A549 treated with AZD9567 at 1 μM for 4 hours (cell line): ENCODE results near the gene ATP5MK. TPM values are rescaled to one million over a fixed set of nuclear protein-coding genes. Genes with fewer than 3 reads are reported as not detected.

ENCODE experiments used
- total RNA-seq: library from RNA; stranded (reverse); fragments of 200-300 nt; extraction: Qiagen RNA extraction; gene quantifications from 5 replicates; pipeline ENCODE4 v1.2.3, GENCODE V29; 2022; ENCODE audit not compliant: insufficient read depth

ATP5MK gene, protein sequence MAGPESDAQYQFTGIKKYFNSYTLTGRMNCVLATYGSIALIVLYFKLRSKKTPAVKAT
- 514 to 773 TPM (median 531 TPM) in 5 replicates for total RNA-seq

DNA sequence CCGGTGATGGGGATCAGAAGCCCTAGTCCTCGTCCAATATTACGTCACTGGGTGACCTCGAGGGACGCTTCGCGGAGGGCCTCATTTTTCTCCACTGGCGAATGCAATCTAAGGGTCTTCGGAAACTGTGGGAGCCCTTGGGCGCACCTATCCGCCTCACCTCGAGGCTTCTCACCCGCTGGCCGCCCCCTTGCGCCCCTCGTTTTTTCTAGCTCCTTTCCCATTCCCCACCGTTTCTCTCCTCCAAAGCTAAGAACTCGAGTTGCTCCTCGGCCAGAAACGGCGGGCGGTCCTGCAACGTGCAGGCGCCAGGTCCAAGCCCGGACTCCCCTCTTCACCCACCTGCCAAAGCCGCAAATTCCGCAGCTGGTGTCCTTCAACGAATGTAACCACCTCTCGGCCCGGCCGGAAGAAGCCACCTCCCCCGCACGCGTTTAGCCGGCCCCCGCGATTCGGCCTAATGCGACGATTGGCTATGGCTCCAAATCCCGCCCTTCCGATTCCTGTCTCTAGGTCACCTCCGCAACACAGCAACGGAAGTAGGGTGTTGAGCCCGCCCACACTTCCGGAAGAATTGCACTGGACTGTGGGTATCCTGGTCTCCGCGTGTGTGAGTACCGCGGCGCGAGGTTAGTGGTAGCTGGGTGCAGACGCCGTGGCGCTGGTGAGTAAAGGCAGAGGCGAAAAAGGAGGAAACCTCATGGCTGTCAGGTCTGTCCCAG, at the start of gene ATP5MK, which contains the start of gene PDCD11:
ATP5MK (minus strand) TSS at position 409 of the 722 bp plus-strand sequence. CDS start 4,018 bp downstream, outside the sequence.
PDCD11 (plus strand) TSS at position 560 of the 722 bp plus-strand sequence. CDS start 1,801 bp downstream, outside the sequence.

GRCh38 chr10:103367782-103368518, 28.3 kb downstream of the ATP5MK start, which contains the start of gene TAF5:
TAF5 (plus strand) TSS chr10:103367976; CDS start chr10:103367990, 14 bp downstream.

DNA sequence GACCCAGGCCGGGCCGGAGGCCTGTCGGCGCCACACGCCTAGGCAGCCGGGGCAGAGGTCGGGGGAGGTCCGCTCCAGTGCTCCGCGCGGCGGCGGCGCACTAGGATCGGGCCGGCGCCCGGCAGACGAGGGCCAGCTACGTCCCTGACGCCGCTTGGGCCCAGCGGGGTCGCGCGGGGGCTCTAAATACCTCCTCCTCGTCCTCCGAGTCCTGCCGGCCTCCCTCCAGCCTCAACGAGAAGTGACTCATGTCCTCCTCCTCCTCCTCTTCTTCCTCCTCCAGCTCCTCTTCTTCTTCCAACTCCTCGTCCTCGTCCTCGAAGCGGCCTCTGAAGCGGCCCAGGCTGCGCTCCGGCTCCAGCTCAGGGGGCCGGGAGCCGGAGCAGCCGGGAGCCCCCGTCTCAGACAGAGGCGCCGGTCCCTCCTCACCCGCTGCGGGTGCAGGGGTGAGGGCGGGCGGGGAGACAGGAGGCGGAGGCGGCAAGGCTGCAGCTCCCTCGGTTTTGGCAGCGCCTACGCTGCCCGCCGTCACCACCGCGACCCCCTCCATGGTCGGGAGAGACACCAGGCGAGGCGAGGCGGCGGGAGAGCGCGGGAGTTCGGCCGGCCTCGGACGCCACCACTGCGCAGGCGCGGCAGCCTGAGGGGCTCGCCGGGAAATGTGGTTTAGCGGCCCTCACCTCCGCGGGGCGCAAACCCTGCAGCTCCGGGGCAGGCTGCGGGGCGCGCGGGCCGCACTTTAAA, 45.6 kb downstream of the ATP5MK start, which contains the start of gene PCGF6:
PCGF6 (minus strand) TSS at position 624 of the 744 bp plus-strand sequence; CDS start at position 550, 74 bp downstream.

Other genes with a start within 250 kb of the ATP5MK start
- 65.8 to 87.6 TPM (median 70.8 TPM) in 5 replicates for gene NT5C2, start 203.2 kb downstream of the ATP5MK start, total RNA-seq
- 0.05 TPM in 1 of 5 replicates, not detected in the others for gene RPEL1, start 150.6 kb downstream of the ATP5MK start, total RNA-seq
- 21.6 to 27.2 TPM (median 22.4 TPM) in 5 replicates for gene INA, start 119.3 kb downstream of the ATP5MK start, total RNA-seq
- gene PCGF6, start 45.3 kb downstream of the ATP5MK start, total RNA-seq, result 9.7 to 11.8 TPM (median 10.6 TPM) in 5 replicates
- gene TAF5, start 28.5 kb downstream of the ATP5MK start, total RNA-seq, result 1.6 to 3.1 TPM (median 2.6 TPM) in 5 replicates
- 34.9 to 42.8 TPM (median 38.3 TPM) in 5 replicates for gene PDCD11, start 151 bp upstream of the ATP5MK start, total RNA-seq
- 2.9 to 5.5 TPM (median 4.1 TPM) in 5 replicates for gene CALHM2, start 55.9 kb upstream of the ATP5MK start, total RNA-seq
- not detected in 5 replicates for gene CALHM1, start 62.4 kb upstream of the ATP5MK start, total RNA-seq
- 0.28 to 0.42 TPM (median 0.38 TPM) in 4 of 5 replicates, not detected in the other for gene CALHM3, start 82.8 kb upstream of the ATP5MK start, total RNA-seq
- 0.24 to 0.53 TPM (median 0.37 TPM) in 4 of 5 replicates, not detected in the other for gene NEURL1, start 97.2 kb upstream of the ATP5MK start, total RNA-seq